LNCaP clone FGC (cell line): Measurements from ENCODE around the gene TNFRSF14.
"Not testable (repeated sequence)": the region's sequence is repeated elsewhere in the genome, so short reads cannot be mapped to it uniquely, and the experiment has no call there.

Experiments used
- DNase-seq: peaks from one replicate; pipeline ENCODE4 v3.0.0-alpha.2; 2011; ENCODE audit warnings: low read depth
- H3K4me3 ChIP-seq: 2 replicates; pipeline ENCODE4 v1.5.1; 2011; ENCODE audit warnings: mild to moderate bottlenecking, low read depth, low read length, control low read depth
- CTCF ChIP-seq: IDR thresholded peaks from 2 replicates; pipeline ENCODE4 v1.5.1; 2012; ENCODE audit warnings: mild to moderate bottlenecking; ENCODE audit not compliant: control insufficient read depth, insufficient read depth; ENCODE audit errors: extremely low read depth

Gene TNFRSF14

GRCh38 chr1:2547210-2548067 is 8.7 kb upstream of the TNFRSF14 start:
- peak overlapping the region; percentile 70 for H3K4me3 ChIP-seq
- DNase-seq = no peak
- no peak for TF ChIP-seq CTCF

- DNase-seq = peak; percentile 49
Observed at GRCh38 chr1:2548068-2548589, 8.0 kb upstream of the TNFRSF14 start.

GRCh38 chr1:2549367-2550029 is 6.7 kb upstream of the TNFRSF14 start:
- H3K4me3 ChIP-seq = peak overlapping the region; percentile 70
- DNase-seq = not testable (repeated sequence)

More at GRCh38 chr1:2548068-2548589, 8.0 kb upstream of the TNFRSF14 start:
- peak; percentile 93 for TF ChIP-seq CTCF
- H3K4me3 ChIP-seq = peak overlapping the region; percentile 70

- not testable (repeated sequence) for DNase-seq, H3K4me3 ChIP-seq
Observed at GRCh38 chr1:2550309-2550861, 5.8 kb upstream of the TNFRSF14 start.

GRCh38 chr1:2551544-2551943 is 4.6 kb upstream of the TNFRSF14 start:
- DNase-seq, H3K4me3 ChIP-seq: not testable (repeated sequence)

GRCh38 chr1:2552189-2552588 is 4.0 kb upstream of the TNFRSF14 start:
- H3K4me3 ChIP-seq = no peak overlapping the region
- DNase-seq = no peak
- no peak for TF ChIP-seq CTCF

GRCh38 chr1:2553076-2553475 is 3.1 kb upstream of the TNFRSF14 start:
- not testable (repeated sequence) for DNase-seq

GRCh38 chr1:2553871-2554620 is 2.1 kb upstream of the TNFRSF14 start:
- no peak for DNase-seq
- no peak for TF ChIP-seq CTCF
- H3K4me3 ChIP-seq = no peak overlapping the region

More at GRCh38 chr1:2553076-2553475, 3.1 kb upstream of the TNFRSF14 start:
- not testable (repeated sequence) for H3K4me3 ChIP-seq
